Stimulated activated naive CD8-positive, alpha-beta T cell treated with anti-CD3 and anti-CD28 coated beads, Interleukin-15, Interleukin-2, amounts not matched to agents 100 U/mL and 50 U/mL, for 24 hours (primary cell): ENCODE data around the gene SPNS3.

Source experiments
- ATAC-seq: fragments of 150-1000 bp; cut with Tn5 transposase; one replicate; pipeline ENCODE4 v1.10.0; 2021
- DNase-seq: peaks from one replicate; pipeline ENCODE4 v3.0.0; 2021

Gene SPNS3, protein sequence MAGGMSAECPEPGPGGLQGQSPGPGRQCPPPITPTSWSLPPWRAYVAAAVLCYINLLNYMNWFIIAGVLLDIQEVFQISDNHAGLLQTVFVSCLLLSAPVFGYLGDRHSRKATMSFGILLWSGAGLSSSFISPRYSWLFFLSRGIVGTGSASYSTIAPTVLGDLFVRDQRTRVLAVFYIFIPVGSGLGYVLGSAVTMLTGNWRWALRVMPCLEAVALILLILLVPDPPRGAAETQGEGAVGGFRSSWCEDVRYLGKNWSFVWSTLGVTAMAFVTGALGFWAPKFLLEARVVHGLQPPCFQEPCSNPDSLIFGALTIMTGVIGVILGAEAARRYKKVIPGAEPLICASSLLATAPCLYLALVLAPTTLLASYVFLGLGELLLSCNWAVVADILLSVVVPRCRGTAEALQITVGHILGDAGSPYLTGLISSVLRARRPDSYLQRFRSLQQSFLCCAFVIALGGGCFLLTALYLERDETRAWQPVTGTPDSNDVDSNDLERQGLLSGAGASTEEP

DNA sequence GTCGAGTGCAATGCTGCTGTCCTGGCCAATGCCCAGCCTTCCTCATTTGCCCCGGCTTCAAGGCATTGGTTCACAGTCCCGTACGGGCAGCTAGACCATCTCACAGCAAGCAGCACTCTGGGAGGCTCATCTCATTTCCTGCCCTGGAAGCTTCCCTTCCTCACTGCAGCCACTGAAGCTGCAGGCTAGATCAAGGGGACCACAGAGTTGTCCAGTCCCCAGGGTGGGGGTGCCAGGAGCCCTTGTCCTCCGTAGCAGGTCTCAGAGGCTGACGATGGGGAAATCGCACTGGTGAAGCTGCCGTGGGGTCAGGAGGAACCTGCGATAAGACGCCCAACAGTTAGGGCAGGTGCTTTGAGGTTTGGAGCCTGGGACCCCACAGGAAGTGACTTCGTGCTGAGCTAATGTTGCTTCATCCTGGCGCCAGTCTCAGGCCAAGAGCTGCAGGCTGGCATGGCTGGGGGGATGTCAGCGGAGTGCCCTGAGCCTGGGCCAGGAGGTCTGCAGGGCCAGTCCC is at the start of gene SPNS3:
SPNS3 (plus strand) TSS at position 426 of the 517 bp plus-strand sequence; CDS start at position 454, 28 bp downstream.
- ATAC-seq = peak; percentile 70
- peak; percentile 59 for DNase-seq

DNA sequence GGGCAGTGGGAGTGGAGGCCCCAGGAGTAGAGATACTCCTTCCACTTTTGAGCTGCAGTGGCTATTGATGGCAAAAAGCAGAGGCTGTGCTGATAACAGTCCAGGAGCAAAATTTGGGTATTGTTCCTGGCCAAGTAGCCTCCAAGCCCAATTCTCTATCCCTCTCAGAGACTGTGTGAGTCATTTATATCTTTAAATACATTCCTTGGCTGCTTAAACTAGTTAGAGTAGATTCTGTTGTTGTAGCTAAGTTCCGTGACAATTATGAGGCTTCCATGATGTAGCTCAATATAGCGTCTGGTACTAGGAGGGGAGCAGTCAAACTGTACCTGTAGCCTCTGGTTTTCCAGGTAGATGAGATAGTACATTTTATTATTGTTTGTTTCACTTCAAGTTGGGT is 47.3 kb upstream of the SPNS3 start:
- DNase-seq (no peak), ATAC-seq (no peak)

DNA sequence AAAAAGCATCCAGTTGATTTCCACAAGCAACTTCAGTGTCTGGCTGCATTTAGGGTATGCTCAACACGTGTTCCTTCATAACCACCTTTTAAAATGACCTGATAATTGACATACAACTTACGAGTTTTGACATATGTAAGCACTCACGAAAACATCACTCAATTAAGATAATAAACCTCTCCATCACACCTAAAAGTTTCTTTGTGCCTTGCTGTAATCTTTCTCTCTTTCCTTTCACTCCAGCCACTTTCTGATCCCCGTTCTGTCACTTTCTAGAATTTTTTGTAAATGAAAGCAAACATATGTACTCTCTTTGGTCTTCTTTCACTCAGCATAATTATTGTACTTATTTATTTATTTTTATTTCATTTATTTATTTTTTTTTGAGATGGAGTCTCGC is 46.6 kb upstream of the SPNS3 start:
- no peak for ATAC-seq
- DNase-seq = no peak

DNA sequence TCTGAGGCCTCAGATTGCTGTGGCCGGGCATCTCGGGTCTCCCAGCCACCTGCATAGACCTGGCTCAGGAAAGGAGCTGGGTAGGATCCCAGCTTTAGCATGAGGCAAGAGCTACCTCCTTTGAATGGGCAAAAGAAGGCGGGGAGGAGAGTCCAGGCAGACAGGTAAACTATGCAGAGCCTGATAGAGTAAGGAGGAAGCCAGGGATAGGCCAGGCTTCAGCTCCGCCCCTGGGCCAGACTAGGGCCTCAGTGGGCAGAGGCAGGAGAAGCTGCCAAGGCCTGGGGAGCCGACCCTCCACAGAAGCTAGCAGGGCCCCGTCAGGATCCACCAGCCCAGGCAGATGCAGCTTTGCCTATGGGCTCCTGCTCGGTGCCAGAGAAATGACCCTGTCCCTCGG is 44.7 kb upstream of the SPNS3 start:
- DNase-seq (no peak), ATAC-seq (no peak)

GRCh38 chr17:4393806-4394205 is 39.9 kb upstream of the SPNS3 start:
- DNase-seq (no peak), ATAC-seq (no peak)

DNA sequence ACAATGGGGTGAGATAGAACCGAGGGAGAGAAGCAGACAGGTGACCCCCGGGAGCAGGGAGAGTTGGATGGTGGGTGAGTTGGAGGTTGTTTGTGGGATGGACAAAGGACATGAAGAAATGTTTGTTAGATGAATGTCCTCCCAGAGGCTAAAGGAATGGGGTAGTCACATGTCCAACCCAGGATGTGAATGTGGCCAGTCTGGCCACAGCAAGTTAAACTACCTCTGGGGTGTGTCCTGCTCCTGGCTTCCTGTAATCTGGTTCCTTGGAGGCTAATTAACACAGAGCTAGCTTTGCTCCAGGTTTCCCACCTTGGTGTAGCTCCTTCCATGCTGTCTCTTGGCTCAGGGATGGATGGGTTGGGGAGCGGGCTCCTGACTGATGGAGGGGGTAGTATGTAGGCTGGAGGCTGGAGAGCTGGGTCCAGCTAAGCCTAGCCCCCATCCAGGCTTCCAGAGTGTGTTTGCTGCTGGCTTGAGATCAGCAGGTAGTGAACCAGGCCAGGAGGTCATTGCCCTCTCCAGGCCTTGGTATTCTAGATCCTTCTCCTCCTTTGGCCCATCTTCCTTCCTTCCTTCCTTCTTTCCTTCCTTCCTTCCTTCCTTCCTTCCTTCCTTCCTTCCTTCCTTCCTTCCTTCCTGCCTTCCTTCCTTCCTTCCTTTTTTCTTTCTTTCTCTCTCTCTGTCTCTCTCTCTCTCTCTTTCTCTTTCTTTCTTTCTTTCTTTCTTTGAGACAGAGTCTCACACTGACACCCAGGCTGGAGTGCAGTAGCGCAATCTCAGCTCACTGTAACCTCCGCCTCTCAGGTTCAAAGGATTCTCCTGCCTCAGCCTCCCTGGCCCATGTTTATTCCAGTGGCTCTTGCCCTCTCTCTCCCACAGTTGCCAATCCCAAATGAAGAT is 39.3 kb upstream of the SPNS3 start:
- DNase-seq (no peak), ATAC-seq (no peak)

- DNase-seq (no peak), ATAC-seq (no peak)
These were observed 38.6 kb upstream of the SPNS3 start for GRCh38 chr17:4395111-4395478.

DNA sequence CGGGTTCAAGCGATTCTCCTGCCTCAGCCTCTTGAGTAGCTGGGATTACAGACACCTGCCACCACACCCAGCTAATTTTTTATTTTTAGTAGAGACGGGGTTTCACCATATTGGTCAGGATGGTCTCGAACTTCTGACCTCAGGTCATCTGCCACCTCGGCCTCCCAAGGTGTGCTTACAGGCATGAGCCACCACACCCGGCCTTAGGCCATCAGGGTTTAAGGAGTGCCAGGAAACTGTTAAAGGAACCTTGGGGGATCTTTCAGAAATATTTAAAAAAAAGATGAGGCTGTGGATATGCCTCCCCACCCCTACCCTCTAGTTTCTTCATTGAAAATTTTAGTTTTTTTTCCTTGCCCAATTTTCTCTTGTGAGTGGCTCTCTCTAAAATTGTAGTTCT is 35.9 kb upstream of the SPNS3 start:
- DNase-seq (no peak), ATAC-seq (no peak)

- ATAC-seq (peak; percentile 23), DNase-seq (no peak)
These were observed 28.6 kb upstream of the SPNS3 start for GRCh38 chr17:4405038-4405669.

DNA sequence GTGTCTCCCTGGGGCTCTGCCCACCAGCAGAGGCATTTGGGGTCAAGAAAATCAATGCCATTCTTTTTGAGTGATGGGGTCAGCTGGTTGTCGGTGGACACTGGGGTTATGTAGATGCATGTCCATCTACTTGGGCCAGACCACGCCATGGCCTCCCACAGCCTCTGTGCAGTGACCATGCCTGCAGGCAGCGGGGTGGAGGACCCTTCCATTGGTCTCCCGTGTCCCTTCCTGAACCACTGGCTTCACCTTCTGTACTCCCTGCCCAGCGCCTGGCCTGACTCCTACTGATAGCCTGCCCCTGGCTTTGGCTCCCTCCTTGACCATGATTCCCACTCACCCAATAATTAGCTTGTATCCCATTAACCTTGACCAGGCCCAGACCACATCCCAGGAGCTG is 28.0 kb upstream of the SPNS3 start:
- no peak for DNase-seq
- no peak for ATAC-seq

GRCh38 chr17:4406386-4406785 is 27.4 kb upstream of the SPNS3 start:
- ATAC-seq (no peak), DNase-seq (no peak)

- no peak for ATAC-seq
- no peak for DNase-seq
These were observed 26.5 kb upstream of the SPNS3 start for GRCh38 chr17:4407216-4407615.

- DNase-seq (no peak), ATAC-seq (no peak)
These were observed 25.9 kb upstream of the SPNS3 start for GRCh38 chr17:4407851-4408250.

GRCh38 chr17:4409659-4410058 is 24.1 kb upstream of the SPNS3 start:
- DNase-seq (no peak), ATAC-seq (no peak)

DNA sequence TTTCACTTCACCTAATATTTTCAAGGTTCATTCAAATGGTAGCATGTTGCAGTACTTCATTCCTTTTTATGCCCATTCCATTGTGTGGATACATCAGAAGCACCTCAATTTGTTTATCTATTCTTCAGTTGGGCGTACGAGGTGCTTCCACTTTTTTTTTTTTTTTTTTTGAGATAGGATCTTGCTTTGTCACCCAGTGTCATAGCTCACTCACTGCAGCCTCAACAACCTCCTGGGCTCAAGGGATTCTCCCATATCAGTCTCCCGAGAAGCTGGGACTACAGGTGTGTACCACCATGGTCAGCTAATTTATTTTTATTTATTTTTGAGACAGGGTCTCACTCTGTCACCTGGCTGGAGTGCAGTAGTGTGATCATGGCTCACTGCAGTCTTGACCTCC is 22.5 kb upstream of the SPNS3 start:
- no peak for ATAC-seq
- DNase-seq = no peak

DNA sequence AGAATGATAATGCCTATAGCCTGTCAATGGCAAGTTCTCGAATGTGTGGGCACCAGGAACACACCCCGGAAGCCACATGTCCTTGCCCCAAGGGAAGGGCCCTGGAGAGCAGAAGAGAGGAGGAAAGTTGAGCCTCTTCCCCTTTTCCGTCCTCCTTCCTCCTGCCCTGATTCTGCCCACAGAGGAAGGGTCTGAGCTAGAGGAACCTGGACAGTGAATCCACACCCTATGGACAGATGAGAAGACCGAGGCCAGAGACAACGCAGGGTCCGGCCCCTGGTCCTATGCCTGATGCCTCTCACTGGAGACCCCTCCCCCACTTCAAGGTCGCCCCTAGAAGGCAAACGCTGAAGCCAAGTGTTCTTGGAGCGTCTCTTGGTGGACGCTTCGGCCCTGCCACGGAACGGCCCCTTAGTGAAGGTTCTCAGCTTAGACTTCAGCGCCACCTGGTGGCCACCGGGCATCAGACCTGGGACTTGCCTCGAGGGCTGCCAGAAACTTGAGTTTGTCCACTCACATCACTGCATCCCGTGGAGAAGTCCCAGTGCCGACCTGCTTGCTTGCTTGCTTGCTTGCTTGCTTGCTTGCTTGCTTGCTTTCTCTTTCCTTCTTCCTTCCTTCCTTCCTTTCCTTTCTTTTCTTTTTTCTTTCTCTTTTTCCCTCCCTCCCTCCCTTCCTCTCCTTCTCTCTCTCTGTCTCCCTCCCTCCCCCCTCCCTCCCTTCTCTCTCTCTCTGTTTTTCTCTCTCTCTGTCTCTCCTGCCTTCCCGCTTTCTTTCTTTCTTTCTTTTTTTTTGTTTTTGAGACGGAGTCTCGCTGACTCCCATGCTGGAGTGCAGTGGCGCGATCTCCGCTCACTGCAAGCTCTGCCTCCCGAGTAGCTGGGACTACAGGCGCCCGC is 20.6 kb upstream of the SPNS3 start:
- DNase-seq (peak; percentile 95), ATAC-seq (peak; percentile 97)

DNA sequence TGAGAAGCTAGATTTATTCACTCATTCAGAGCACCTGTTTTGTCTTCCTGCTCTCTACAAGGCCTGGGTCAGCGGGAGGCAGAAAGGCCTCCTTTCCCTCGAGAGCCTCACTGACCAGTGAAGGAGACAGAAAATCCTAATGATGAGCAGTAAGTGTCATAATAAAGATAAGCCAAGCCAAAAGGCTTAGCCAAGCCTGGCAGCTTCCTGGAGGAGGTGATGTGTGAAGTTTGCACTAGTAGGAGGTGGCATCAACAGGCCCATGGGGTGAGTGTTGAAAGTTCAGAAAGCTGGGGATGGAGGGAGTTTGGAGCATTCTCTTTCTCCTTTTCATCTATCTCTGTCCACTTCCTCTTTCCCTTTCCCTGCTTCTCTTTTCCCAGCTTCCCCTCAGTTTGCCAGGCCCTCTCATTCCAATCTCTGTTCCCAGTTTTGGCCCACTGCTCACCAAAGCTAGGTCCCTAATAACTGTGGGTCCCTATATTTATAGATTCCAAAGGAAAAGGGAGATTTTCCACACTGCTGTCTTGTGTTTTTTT is 16.5 kb upstream of the SPNS3 start:
- ATAC-seq = no peak
- DNase-seq = no peak

DNA sequence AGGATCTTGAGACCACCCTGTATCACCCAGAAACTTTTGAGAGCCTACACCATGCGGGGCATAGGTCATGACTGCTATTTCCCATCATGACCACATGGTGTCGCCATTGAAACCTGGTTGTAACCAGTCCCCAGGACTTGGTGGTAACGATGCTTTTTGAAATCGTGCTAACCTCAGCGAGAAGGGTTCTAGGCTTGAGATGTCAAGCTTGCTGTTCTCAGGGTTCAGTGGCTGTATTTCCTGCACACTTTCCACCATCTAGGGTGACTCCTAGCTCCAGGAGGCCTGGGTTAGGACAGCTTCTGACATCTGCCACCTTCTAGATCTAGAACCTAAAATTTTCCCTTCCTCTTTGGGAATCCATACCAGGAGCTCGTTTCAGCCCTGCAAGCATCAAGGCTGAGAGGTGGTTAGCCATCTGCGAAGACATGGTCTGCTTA is 13.0 kb upstream of the SPNS3 start:
- ATAC-seq (peak; percentile 94), DNase-seq (peak; percentile 58)

- DNase-seq (no peak), ATAC-seq (no peak)
These were observed 10.9 kb upstream of the SPNS3 start for GRCh38 chr17:4422864-4423263.

DNA sequence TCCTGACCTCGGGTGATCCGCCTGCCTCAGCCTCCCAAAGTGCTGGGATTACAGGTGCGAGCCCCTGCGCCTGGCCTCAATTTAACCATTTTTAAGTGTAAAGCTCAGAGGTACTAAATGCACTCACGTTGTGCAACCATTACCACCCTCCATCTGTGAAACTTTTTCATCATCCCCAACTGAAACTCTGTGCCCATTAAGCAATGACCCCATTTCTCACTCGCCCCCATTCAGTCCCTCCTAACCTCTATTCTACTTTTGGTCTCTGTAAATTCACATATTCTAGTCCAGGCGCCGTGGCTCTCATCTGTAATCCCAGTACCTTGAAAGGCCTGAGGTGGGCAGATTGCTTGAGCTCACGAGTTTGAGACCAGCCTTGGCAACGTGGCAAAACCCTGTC is 8.3 kb upstream of the SPNS3 start:
- no peak for ATAC-seq
- no peak for DNase-seq
